Measurements from ENCODE around the gene SYNPR. TPM values are rescaled to one million over a fixed set of nuclear protein-coding genes. Genes with fewer than 3 reads are reported as not detected.

SYNPR gene
- total RNA-seq, 1 donor = not detected

- Histone ChIP-seq H3K27me3 (ENCODE audit: insufficient read depth, low read length) (no peaks in the 10 kb centered on the region), H3K9me3 (ENCODE audit: low read depth, low read length) (no peaks in the 10 kb centered on the region), H3K4me3 (ENCODE audit: insufficient read depth, low read length) (no peak overlapping the region), H3K36me3 (ENCODE audit: insufficient read depth, low read length) (no peaks in the 10 kb centered on the region), H3K79me2 (ENCODE audit: insufficient read depth, low read length) (no peaks in the 10 kb centered on the region), H3K4me2 (ENCODE audit: insufficient read depth, low read length) (no peak overlapping the region), H3K4me1 (ENCODE audit: insufficient read depth, low read length) (no peaks in the 10 kb centered on the region), H2AFZ (ENCODE audit: low read length) (no peak overlapping the region), H4K20me1 (ENCODE audit: insufficient read depth, low read length) (no peaks in the 10 kb centered on the region), H3K27ac (ENCODE audit: low read depth, low read length) (no peak overlapping the region)
- no peak for TF ChIP-seq CTCF (IDR thresholded peaks at IDR 0.05; ENCODE audit: extremely low read depth, low read depth, low read length)
- no peak for DNase-seq (ENCODE audit: insufficient read length, low spot score, missing footprints)
These were observed 178.8 kb downstream of the SYNPR start for GRCh38 chr3:63456901-63457300.

GRCh38 chr3:63458405-63458804 lies 180.3 kb downstream of the SYNPR start:
- no peak for DNase-seq (ENCODE audit: insufficient read length, low spot score, missing footprints)
- H2AFZ ChIP-seq (ENCODE audit: low read length) = no peak overlapping the region
- no peaks in the 10 kb centered on the region for H4K20me1 ChIP-seq (ENCODE audit: insufficient read depth, low read length)
- no peak overlapping the region for H3K4me2 ChIP-seq (ENCODE audit: insufficient read depth, low read length)
- H3K9me3 ChIP-seq (ENCODE audit: low read depth, low read length) = no peaks in the 10 kb centered on the region
- no peaks in the 10 kb centered on the region for H3K4me1 ChIP-seq (ENCODE audit: insufficient read depth, low read length)
- H3K79me2 ChIP-seq (ENCODE audit: insufficient read depth, low read length) = no peaks in the 10 kb centered on the region
- no peak overlapping the region for H3K27ac ChIP-seq (ENCODE audit: low read depth, low read length)
- TF ChIP-seq CTCF (IDR thresholded peaks at IDR 0.05; ENCODE audit: extremely low read depth, low read depth, low read length) = no peak
- H3K4me3 ChIP-seq (ENCODE audit: insufficient read depth, low read length) = no peak overlapping the region
- no peaks in the 10 kb centered on the region for H3K27me3 ChIP-seq (ENCODE audit: insufficient read depth, low read length)
- no peaks in the 10 kb centered on the region for H3K36me3 ChIP-seq (ENCODE audit: insufficient read depth, low read length)

- Histone ChIP-seq H3K27me3 (ENCODE audit: insufficient read depth, low read length) (no peaks in the 10 kb centered on the region), H3K4me3 (ENCODE audit: insufficient read depth, low read length) (no peak overlapping the region), H2AFZ (ENCODE audit: low read length) (no peak overlapping the region), H3K9me3 (ENCODE audit: low read depth, low read length) (no peaks in the 10 kb centered on the region), H3K4me2 (ENCODE audit: insufficient read depth, low read length) (no peak overlapping the region), H3K79me2 (ENCODE audit: insufficient read depth, low read length) (no peaks in the 10 kb centered on the region), H3K36me3 (ENCODE audit: insufficient read depth, low read length) (no peaks in the 10 kb centered on the region), H4K20me1 (ENCODE audit: insufficient read depth, low read length) (no peaks in the 10 kb centered on the region), H3K4me1 (ENCODE audit: insufficient read depth, low read length) (no peaks in the 10 kb centered on the region), H3K27ac (ENCODE audit: low read depth, low read length) (no peak overlapping the region)
- no peak for TF ChIP-seq CTCF (IDR thresholded peaks at IDR 0.05; ENCODE audit: extremely low read depth, low read depth, low read length)
- DNase-seq (ENCODE audit: insufficient read length, low spot score, missing footprints) = no peak
These were observed 184.6 kb downstream of the SYNPR start for GRCh38 chr3:63462732-63463131.

GRCh38 chr3:63467392-63467791 lies 189.3 kb downstream of the SYNPR start:
- Histone ChIP-seq H4K20me1 (ENCODE audit: insufficient read depth, low read length) (no peaks in the 10 kb centered on the region), H3K36me3 (ENCODE audit: insufficient read depth, low read length) (no peaks in the 10 kb centered on the region), H3K4me2 (ENCODE audit: insufficient read depth, low read length) (no peak overlapping the region), H3K4me1 (ENCODE audit: insufficient read depth, low read length) (no peaks in the 10 kb centered on the region), H3K9me3 (ENCODE audit: low read depth, low read length) (no peaks in the 10 kb centered on the region), H3K4me3 (ENCODE audit: insufficient read depth, low read length) (no peak overlapping the region), H2AFZ (ENCODE audit: low read length) (no peak overlapping the region), H3K27me3 (ENCODE audit: insufficient read depth, low read length) (no peaks in the 10 kb centered on the region), H3K79me2 (ENCODE audit: insufficient read depth, low read length) (no peaks in the 10 kb centered on the region), H3K27ac (ENCODE audit: low read depth, low read length) (no peak overlapping the region)
- no peak for TF ChIP-seq CTCF (IDR thresholded peaks at IDR 0.05; ENCODE audit: extremely low read depth, low read depth, low read length)
- DNase-seq (ENCODE audit: insufficient read length, low spot score, missing footprints) = no peak
